Activated CD4-positive, alpha-beta T cell treated with anti-CD3 and anti-CD28 coated beads, Interleukin-2, amount 10 ng/mL, durations not matched to agents 7 days and 5 days (primary cell): Measurements from ENCODE around the gene SDE2. TPM values are rescaled to one million over a fixed set of nuclear protein-coding genes. Genes with fewer than 3 reads are reported as not detected.
"Not testable (repeated sequence)": the region's sequence is repeated elsewhere in the genome, so short reads cannot be mapped to it uniquely, and the experiment has no call there.

Experiments used
- CTCF ChIA-PET: fragments of 350-600 bp; sonication (Branson Sonifier 250); formaldehyde crosslinking; loops from one replicate; lab custom pipeline; 2021; ENCODE audit warnings: antibody characterized with exemption; lab: Charles Lee
- POLR2A ChIA-PET: fragments of 350-600 bp; sonication (Branson Sonifier 250); formaldehyde crosslinking; loops from one replicate; lab custom pipeline; 2021; ENCODE audit warnings: antibody characterized with exemption; lab: Charles Lee
- DNase-seq: peaks from one replicate; pipeline ENCODE4 v3.0.0-alpha.2; 2020
- H3K27ac Mint-ChIP-seq: one replicate; pipeline ENCODE4 v1.8.0; 2021; ENCODE audit warnings: mild to moderate bottlenecking, moderate library complexity, mixed read lengths
- H3K27me3 Mint-ChIP-seq: one replicate; pipeline ENCODE4 v1.8.0; 2021; ENCODE audit warnings: mixed read lengths
- H3K36me3 Mint-ChIP-seq: one replicate; pipeline ENCODE4 v1.8.0; 2021; ENCODE audit warnings: low read depth, mixed read lengths
- H3K4me1 Mint-ChIP-seq: one replicate; pipeline ENCODE4 v1.8.0; 2021; ENCODE audit warnings: mixed read lengths
- H3K4me3 Mint-ChIP-seq: one replicate; pipeline ENCODE4 v1.8.0; 2021; ENCODE audit warnings: mild to moderate bottlenecking, moderate library complexity, mixed read lengths
- H3K9me3 Mint-ChIP-seq: one replicate; pipeline ENCODE4 v1.8.0; 2021; ENCODE audit warnings: mixed read lengths
- total RNA-seq, 2 experiments: library from RNA; stranded (reverse); gene quantifications; one replicate each; pipeline ENCODE4 v1.2.3, GENCODE V29; 2021

Gene SDE2
- total RNA-seq, 2 experiments from 2014 or later: 16.1 to 16.6 TPM

DNA sequence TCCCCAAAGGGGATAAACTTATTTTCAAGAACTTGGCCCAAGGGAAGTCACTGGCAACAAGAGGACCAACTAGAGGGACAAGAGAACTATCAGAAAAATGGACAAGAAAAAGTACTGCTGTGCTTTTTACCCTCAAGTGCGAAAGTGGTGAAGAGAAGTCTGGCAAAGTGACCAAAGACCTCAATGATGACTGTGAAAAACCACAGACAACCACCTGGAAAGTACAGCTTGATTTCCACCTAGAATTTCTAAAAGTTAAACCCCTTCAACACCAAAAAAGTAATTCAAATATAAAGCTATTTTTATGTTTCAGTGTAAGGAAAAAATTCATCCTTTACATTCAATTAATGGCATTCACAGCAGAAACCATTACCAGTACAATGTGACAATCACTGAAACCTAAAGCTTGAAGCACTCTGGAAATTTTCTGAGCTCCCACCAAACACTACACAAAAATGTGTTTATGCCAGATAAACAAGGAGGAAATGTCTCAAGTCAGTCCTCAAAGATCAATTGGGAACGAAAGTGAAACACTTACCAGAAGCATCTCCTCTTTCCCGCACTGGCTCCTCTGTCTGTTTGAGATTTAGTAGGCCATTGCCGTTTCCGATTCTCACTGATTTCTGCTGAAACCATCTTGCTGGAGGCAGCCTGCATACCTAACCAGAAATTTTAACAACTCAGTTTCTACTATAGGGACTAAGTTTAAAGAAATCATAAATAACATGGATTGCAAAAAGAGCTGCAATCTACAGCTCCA lies 8.3 kb downstream of the SDE2 start:
- ChIA-PET POLR2A (interaction anchor here (1.2 kb wide), 1 partner anchor 8 kb away, joined by 3 read pairs; the partner anchor contains the start of gene SDE2), CTCF (interaction anchor here (0.9 to 1.7 kb wide), 4 partner anchors 28 to 548 kb away, joined by 3 to 5 read pairs (median 4); partner anchors contain the start of gene H3-3A)
- peak overlapping the region; percentile 9 for H3K4me3 Mint-ChIP-seq
- H3K9me3 Mint-ChIP-seq: no peaks in the 10 kb centered on the region
- peaks cover 34% of the 10 kb centered on the region for H3K4me1 Mint-ChIP-seq
- H3K27me3 Mint-ChIP-seq: no peaks in the 10 kb centered on the region
- peak overlapping the region; percentile 82 for H3K27ac Mint-ChIP-seq
- peak; percentile 22 for DNase-seq
- peaks cover 62% of the 10 kb centered on the region for H3K36me3 Mint-ChIP-seq

DNA sequence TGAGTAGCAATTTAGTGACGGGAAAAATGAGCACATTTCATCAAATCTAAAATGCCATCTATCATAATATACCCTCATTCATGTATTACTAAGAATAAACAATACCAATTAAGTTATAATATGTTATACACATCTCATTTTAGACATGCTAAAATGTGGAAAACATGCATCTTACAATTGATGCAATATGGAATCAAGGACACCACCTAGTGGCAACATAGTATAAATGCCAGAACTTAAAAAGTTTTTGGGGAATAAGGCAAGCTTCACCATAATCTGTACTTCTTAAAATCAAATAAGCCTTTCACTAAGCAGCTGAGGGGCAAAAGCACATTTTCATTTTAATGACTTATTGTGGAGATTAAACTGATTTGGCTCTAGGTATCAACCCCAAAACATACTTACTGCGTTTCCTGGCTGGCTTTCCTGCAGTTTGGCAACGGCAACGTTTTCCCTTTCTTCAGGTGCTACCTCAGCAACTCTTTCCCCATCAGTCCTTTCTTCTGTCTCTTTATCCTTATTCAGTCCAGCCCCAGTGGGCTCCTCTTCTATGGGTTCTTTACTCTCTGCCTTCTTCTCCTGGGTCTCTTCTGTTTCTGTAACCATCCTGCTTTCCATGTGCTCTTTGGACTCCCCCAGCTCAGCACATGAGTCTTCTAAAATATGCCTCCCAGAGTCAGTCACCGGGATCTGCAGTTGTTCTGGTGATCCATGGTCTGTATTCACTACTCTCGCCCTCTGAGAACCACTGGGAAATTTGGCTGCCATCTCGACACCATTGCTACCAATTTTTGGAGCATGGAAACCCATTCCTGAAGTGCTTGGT lies 11.4 kb downstream of the SDE2 start:
- Mint-ChIP-seq H3K36me3 (peaks cover 63% of the 10 kb centered on the region), H3K27ac (no peak overlapping the region)

DNA sequence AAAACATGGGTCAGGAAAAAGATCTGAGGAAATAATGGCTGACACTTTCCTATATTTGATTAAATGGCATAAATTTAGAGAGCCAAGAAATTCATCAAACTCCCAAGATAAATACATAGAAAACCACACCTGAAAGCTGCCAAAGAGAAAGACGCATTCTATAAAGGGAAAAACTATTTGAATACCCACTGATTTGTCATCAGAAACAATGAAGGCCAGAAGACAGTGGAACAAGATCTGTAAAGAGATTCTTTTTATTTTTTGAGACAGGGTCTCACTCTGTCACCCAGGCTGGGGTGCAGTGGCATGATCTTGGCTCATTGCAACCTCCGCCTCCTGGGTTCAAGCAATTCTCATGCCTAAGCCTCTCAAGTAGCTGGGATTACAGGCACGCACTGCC lies 17.4 kb downstream of the SDE2 start:
- H3K9me3 Mint-ChIP-seq: peaks cover 7% of the 10 kb centered on the region
- H3K4me3 Mint-ChIP-seq: no peak overlapping the region
- CTCF ChIA-PET: interaction anchor here (1.0 kb wide), 1 partner anchor 507 kb away, joined by 3 read pairs; no protein-coding TSS in a partner anchor
- H3K36me3 Mint-ChIP-seq: peaks cover 64% of the 10 kb centered on the region
- no peaks in the 10 kb centered on the region for H3K27me3 Mint-ChIP-seq
- no peak for DNase-seq
- no peak overlapping the region for H3K27ac Mint-ChIP-seq
- H3K4me1 Mint-ChIP-seq: peaks cover 12% of the 10 kb centered on the region
- POLR2A ChIA-PET: no interaction called here

More for the DNA sequence above, 11.4 kb downstream of the SDE2 start:
- peak; percentile 26 for DNase-seq
- Mint-ChIP-seq H3K4me3 (no peak overlapping the region), H3K9me3 (no peaks in the 10 kb centered on the region), H3K27me3 (no peaks in the 10 kb centered on the region), H3K4me1 (peaks cover 21% of the 10 kb centered on the region)
- ChIA-PET POLR2A (no interaction called here), CTCF (interaction anchor here (0.5 to 1.4 kb wide), 17 partner anchors 9 to 543 kb away, joined by 3 to 6 read pairs (median 3); partner anchors contain the start of gene SDE2)

DNA sequence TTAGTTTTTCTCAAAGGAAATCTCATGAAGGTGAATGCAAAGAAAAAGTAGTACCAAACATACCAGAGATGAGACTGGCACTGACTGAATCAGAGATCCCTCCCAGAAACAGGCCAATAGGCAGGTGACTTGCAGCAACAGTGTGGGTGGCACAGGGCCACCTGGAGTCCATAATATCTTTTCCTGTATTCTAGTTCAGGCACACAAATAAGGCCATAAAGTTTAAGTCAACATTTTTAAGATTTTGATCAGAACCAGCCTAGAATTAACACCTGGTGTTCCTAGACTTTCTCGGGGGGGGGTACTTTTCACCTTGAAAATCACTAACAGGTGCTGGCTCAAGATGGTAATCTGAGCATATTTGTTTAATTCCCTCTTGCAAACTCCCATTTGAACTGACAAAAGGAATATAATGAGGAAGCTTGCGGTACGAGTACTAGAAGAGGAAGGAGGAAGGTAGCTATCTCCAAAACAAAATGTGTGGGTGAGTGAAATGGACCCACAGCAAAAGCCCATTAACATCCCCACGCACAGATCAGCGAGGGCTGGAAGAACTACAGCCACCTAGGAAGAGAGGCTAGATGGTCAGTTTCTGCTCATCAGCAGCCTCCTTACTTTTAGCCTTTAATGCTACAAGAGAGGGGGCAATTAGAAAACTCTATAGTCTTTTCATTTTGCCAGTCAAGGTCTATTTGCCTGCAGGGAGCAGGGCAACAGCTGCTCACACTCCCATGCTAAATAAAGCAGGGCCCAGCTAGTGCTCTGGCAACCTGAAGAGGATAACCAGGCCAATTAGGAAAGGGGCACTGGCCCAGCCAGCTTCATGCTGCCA lies 18.9 kb downstream of the SDE2 start:
- Mint-ChIP-seq H3K9me3 (peaks cover 7% of the 10 kb centered on the region), H3K27me3 (no peaks in the 10 kb centered on the region), H3K4me1 (peaks cover 9% of the 10 kb centered on the region), H3K36me3 (peaks cover 51% of the 10 kb centered on the region), H3K27ac (no peak overlapping the region), H3K4me3 (no peak overlapping the region)
- no peak for DNase-seq
- ChIA-PET POLR2A (no interaction called here), CTCF (interaction anchor here (0.6 to 1.2 kb wide), 3 partner anchors 9 to 111 kb away, joined by 3 to 4 read pairs (median 3); no protein-coding TSS in a partner anchor)

DNA sequence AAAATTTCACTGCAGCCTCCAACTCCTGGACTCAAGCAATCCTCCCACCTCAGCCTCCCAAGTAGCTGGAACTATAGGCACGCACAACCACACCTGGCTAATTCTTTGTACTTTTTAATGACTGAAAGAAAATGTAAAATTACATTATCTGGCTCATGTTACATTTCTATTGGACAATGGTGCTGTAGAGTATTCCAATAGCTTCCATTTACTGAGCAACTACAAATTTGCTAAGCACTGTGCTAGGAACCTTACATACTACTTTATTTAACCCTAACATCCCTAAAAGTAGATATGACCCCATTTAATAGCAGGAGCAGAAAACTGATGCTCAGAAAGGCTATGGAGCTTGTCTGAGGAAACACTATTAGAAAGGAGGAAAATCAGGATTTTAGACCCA lies 19.7 kb downstream of the SDE2 start:
- no peak for DNase-seq
- Mint-ChIP-seq H3K4me3 (no peak overlapping the region), H3K27ac (no peak overlapping the region), H3K27me3 (no peaks in the 10 kb centered on the region), H3K4me1 (peaks cover 9% of the 10 kb centered on the region), H3K36me3 (peaks cover 48% of the 10 kb centered on the region), H3K9me3 (peaks cover 7% of the 10 kb centered on the region)
- ChIA-PET POLR2A (interaction anchor here (0.6 kb wide), 1 partner anchor 56 kb away, joined by 3 read pairs; the partner anchor contains the start of gene PYCR2), CTCF (interaction anchor here (1.2 to 1.6 kb wide), 3 partner anchors 8 to 505 kb away, joined by 3 to 9 read pairs (median 4); no protein-coding TSS in a partner anchor)

DNA sequence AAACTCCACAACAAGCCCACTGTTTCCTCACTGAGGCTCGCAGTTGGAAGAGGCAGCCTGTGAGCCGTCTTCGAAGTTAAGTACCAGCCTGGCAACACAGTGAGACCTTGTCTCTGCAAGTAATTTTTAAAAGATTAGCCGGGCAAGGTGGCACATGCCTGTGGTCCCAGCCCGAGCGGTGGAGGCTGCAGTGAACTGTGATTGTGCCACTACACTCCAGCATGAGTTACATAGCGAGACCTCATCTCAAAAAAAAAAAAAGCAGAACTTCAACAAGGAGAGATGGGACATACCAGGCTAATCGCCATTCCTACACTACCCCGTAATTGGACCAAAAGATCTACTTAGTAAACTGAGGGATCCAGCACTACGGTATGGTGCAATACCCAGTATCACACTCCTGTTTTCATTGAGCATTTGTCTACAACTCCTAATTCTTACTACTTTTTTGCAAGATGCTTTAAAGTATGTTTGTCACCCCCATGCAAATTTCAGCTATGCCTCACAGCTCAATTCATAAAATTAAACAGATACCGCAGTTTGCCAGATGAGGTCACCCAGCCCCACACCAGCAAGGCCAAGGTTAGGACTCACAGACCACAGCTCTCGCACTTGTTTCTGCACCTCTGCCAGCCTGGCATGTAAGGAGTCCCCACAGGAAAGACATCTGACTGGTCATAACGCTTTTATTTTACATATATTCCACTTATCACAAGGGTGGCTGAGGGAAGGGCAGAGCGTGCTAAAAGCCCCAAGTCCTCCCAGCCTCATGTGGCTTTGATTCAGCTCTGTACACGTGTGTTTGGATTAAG lies 21.0 kb downstream of the SDE2 start:
- Mint-ChIP-seq H3K4me1 (peaks cover 9% of the 10 kb centered on the region), H3K27ac (no peak overlapping the region), H3K9me3 (peaks cover 7% of the 10 kb centered on the region), H3K36me3 (peaks cover 41% of the 10 kb centered on the region), H3K27me3 (no peaks in the 10 kb centered on the region), H3K4me3 (no peak overlapping the region)
- POLR2A ChIA-PET: no interaction called here
- CTCF ChIA-PET: interaction anchor here (0.9 to 1.6 kb wide), 3 partner anchors 9 to 503 kb away, joined by 3 to 9 read pairs (median 3); no protein-coding TSS in a partner anchor
- no peak for DNase-seq

DNA sequence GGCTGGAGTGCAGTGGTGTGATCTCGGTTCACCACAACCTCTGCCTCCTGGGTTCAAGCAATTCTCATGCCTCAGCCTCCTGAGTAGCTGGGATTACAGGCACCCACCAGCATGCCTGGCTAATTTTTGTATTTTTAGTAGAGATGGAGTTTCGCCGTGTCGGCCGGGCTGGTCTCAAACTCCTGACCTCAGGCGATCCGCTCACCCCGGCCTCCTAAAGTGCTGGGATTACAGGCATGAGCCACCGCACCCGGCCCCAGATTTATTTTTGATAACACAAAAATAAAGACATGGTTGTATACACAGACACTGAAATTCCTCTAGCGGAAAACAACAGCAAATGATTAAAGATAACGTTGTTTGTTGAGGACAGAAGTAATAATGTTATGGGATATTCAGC lies 24.0 kb downstream of the SDE2 start:
- CTCF ChIA-PET: interaction anchor here (0.5 to 2.3 kb wide), 10 partner anchors 17 to 504 kb away, joined by 3 to 11 read pairs (median 3); no protein-coding TSS in a partner anchor
- H3K4me3 Mint-ChIP-seq, DNase-seq, H3K27me3 Mint-ChIP-seq, H3K9me3 Mint-ChIP-seq, POLR2A ChIA-PET, H3K27ac Mint-ChIP-seq, H3K4me1 Mint-ChIP-seq: not testable (repeated sequence)
- H3K36me3 Mint-ChIP-seq: peaks cover 18% of the 10 kb centered on the region

DNA sequence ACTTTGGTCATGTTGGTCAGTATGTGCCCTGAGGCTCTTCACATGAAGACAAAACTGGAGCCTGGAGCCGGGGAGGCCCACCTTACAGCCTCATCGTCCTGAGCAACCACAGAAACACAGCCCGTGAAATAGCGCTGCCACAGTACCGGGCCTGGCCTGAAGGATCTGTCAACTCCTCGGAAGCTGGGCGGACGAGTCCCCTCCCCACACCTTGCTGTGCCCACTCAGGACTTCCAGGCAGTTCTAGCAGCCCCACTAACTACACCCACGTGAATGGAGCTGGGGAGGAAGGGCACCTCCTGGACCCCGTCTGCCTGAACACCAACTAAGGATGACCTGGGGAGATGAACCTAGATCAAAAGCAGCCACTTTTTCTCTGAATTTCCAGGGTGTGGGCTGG lies 24.7 kb downstream of the SDE2 start:
- no peaks in the 10 kb centered on the region for H3K9me3 Mint-ChIP-seq
- ChIA-PET POLR2A (no interaction called here), CTCF (interaction anchor here (0.8 to 2.3 kb wide), 5 partner anchors 16 to 500 kb away, joined by 3 to 11 read pairs (median 4); no protein-coding TSS in a partner anchor)
- H3K36me3 Mint-ChIP-seq: peaks cover 12% of the 10 kb centered on the region
- no peak for DNase-seq
- H3K27ac Mint-ChIP-seq: no peak overlapping the region
- H3K27me3 Mint-ChIP-seq: no peaks in the 10 kb centered on the region
- peaks cover 7% of the 10 kb centered on the region for H3K4me1 Mint-ChIP-seq
- H3K4me3 Mint-ChIP-seq: no peak overlapping the region

DNA sequence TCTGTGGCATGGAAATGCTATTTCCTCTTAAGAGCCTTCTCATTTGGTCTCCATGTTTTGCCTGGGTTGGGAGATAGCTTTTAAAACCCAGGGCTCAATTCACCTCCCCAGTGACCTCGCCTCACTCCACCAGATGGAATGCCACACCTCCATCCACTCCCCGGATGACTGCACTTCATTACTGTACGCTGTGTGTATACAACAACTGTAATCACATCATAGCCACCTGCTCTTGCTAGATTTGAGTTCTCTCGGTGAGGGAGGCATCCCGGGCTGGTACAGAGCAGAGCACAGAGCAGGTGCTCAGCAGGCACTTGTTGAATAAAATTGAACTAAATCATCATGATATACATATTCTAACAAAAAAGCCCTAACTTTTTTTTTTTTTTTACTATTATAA lies 26.0 kb downstream of the SDE2 start:
- H3K4me1 Mint-ChIP-seq: peaks cover 7% of the 10 kb centered on the region
- DNase-seq: no peak
- ChIA-PET POLR2A (no interaction called here), CTCF (interaction anchor here (0.5 to 2.3 kb wide), 8 partner anchors 10 to 499 kb away, joined by 3 to 11 read pairs (median 4); no protein-coding TSS in a partner anchor)
- H3K27ac Mint-ChIP-seq: no peak overlapping the region
- H3K9me3 Mint-ChIP-seq: no peaks in the 10 kb centered on the region
- no peak overlapping the region for H3K4me3 Mint-ChIP-seq
- H3K36me3 Mint-ChIP-seq: peaks cover 5% of the 10 kb centered on the region
- no peaks in the 10 kb centered on the region for H3K27me3 Mint-ChIP-seq

DNA sequence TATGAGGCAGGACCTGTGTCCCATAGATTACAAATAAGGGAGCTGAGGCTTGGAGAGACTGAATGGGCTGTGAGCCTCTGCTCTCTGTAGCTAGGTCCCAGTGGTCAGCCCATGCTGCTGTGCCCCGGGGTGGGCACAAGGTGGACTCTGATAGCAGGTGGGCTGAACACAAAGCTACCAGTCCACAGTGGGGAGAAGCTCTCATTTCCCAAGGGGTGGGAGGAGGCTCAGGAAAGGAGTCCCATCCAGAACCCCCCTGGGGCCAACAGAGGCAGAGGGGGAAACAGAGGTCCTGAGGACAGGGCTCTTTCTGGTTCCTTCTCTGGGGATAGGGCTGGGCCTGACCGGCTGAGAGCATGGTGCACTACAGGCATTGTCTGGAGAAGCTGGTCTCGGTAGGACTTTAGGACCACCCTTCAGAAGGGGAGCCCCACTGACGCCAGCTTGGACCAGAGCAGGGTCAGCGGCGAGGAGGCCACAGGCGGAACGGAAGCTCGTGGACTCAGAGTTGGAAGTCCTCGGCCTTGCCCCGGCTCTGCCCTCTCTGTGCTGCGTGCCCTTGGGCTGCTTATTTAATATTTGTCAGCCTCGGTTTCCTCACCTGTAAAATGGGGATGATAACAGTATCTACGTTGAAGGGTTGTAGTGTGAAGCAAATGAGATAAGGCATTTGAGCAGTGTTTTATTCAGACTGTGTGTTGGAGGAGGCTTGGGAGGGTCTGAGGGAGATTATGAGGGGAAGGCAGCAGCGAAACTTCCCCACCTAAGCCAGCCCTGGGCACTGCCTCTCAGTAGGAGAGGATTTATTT lies 26.6 kb downstream of the SDE2 start:
- no peak overlapping the region for H3K4me3 Mint-ChIP-seq
- peaks cover 5% of the 10 kb centered on the region for H3K36me3 Mint-ChIP-seq
- CTCF ChIA-PET: interaction anchor here (0.5 to 1.9 kb wide), 6 partner anchors 10 to 498 kb away, joined by 3 to 8 read pairs (median 4); no protein-coding TSS in a partner anchor
- POLR2A ChIA-PET: no interaction called here
- no peak overlapping the region for H3K27ac Mint-ChIP-seq
- peaks cover 7% of the 10 kb centered on the region for H3K4me1 Mint-ChIP-seq
- no peaks in the 10 kb centered on the region for H3K9me3 Mint-ChIP-seq
- no peak for DNase-seq
- H3K27me3 Mint-ChIP-seq: no peaks in the 10 kb centered on the region
